Hepatocyte (in vitro differentiated cells): Measurements from ENCODE around the gene LRCH1. TPM values are rescaled to one million over a fixed set of nuclear protein-coding genes. Genes with fewer than 3 reads are reported as not detected.

Experiments
- DNase-seq: peaks from one replicate; pipeline ENCODE4 v3.0.0-alpha.2; 2016; ENCODE audit warnings: low spot score
- H2AFZ ChIP-seq: fragments of 200-600 bp; sonication (generic); 2 replicates; pipeline ENCODE4 v1.6.0; 2016; ENCODE audit warnings: antibody characterized with exemption, mild to moderate bottlenecking
- H3K27ac ChIP-seq: fragments of 200-600 bp; sonication (generic); 2 replicates; pipeline ENCODE4 v1.5.1; 2016; ENCODE audit warnings: mild to moderate bottlenecking
- H3K27me3 ChIP-seq: fragments of 200-600 bp; sonication (generic); 2 replicates; pipeline ENCODE4 v1.6.1; 2016
- H3K36me3 ChIP-seq: fragments of 200-600 bp; sonication (generic); replicated peaks from 2 replicates; pipeline ENCODE4 v1.5.1; 2016; ENCODE audit warnings: low read depth; ENCODE audit not compliant: insufficient read depth
- H3K4me1 ChIP-seq: fragments of 200-600 bp; sonication (generic); 2 replicates; pipeline ENCODE4 v1.5.1; 2016; ENCODE audit warnings: mild to moderate bottlenecking, moderate library complexity; ENCODE audit not compliant: insufficient read depth
- H3K4me2 ChIP-seq: fragments of 200-600 bp; sonication (generic); 2 replicates; pipeline ENCODE4 v1.6.0; 2016
- H3K4me3 ChIP-seq: fragments of 200-600 bp; sonication (generic); 2 replicates; pipeline ENCODE4 v1.5.1; 2016; ENCODE audit warnings: mild to moderate bottlenecking
- H3K79me2 ChIP-seq: fragments of 200-600 bp; sonication (generic); 2 replicates; pipeline ENCODE4 v1.6.0; 2017; ENCODE audit warnings: mild to moderate bottlenecking
- H3K9me2 ChIP-seq: fragments of 200-600 bp; sonication (generic); replicated peaks from 2 replicates; pipeline ENCODE4 v1.6.0; 2017; ENCODE audit warnings: mild to moderate bottlenecking; ENCODE audit not compliant: insufficient read depth
- H3K9me3 ChIP-seq: fragments of 200-600 bp; sonication (generic); 2 replicates; pipeline ENCODE4 v1.5.1; 2016; ENCODE audit warnings: low read depth, mild to moderate bottlenecking
- H4K20me1 ChIP-seq: fragments of 200-600 bp; sonication (generic); 2 replicates; pipeline ENCODE4 v1.6.0; 2016; ENCODE audit warnings: mild to moderate bottlenecking; ENCODE audit not compliant: insufficient read depth, poor library complexity, severe bottlenecking
- CTCF ChIP-seq: fragments of 200-600 bp; sonication (generic); IDR thresholded peaks from 2 replicates; pipeline ENCODE4 v1.5.1; 2016; ENCODE audit warnings: antibody characterized with exemption, mild to moderate bottlenecking; ENCODE audit not compliant: poor library complexity
- EZH2 ChIP-seq: fragments of 200-600 bp; sonication (generic); IDR thresholded peaks from 2 replicates; pipeline ENCODE4 v1.6.1; 2016; ENCODE audit warnings: antibody characterized with exemption, mild to moderate bottlenecking, borderline replicate concordance
- EZH2phosphoT487 ChIP-seq: fragments of 200-600 bp; sonication (generic); IDR thresholded peaks from one replicate; pipeline ENCODE4 v1.6.1; 2018; ENCODE audit warnings: antibody characterized with exemption, mild to moderate bottlenecking, low read depth, moderate library complexity; ENCODE audit not compliant: unreplicated experiment, severe bottlenecking
- WGBS: methylation state at CpG from one replicate; pipeline ENCODE4 v1.1.6; 2016; ENCODE audit warnings: low lambda C conversion rate; ENCODE audit errors: missing lambda C conversion rate; 5-methylcytosine and 5-hydroxymethylcytosine counted together
- polyA plus RNA-seq: library from polyadenylated mRNA; unstranded; fragments of >200 nt; fragmentation: Nextera tagmentation; extraction: Ambion mirVana; gene quantifications from 2 replicates; pipeline ENCODE4 v1.2.1, GENCODE V29; 2016
- total RNA-seq: library from RNA; depleted of rRNA; stranded (reverse); fragments of >200 nt; gene quantifications from 2 replicates; pipeline ENCODE4 v1.2.3, GENCODE V29; 2014

LRCH1 gene
- total and polyA plus RNA-seq, 2 experiments from 2014 or later, result 5.7 to 14.1 TPM

DNA sequence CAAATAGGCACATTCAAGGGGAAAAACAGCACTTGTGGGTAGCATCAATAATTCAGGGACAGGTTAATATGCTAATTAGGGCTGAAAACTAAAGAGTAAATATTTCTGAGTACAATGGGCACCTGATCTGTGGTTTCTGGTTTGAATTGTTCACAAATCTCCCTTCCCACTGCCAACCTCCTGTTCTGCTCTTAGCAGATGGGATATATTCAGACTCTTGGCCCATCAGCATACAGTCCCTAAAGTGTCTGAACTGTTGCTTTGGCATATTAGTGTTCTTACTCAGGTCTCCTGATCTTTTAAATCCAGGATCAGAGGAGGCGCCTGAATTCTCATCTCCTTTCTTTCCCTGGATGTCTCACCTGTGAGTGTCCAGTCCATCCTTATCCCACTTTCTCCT lies 8.2 kb upstream of the LRCH1 start:
- TF ChIP-seq EZH2 (no peak), EZH2phosphoT487 (no peak), CTCF (no peak)
- H3K4me2 ChIP-seq, result no peak overlapping the region
- H3K4me1 ChIP-seq, result no peaks in the 10 kb centered on the region
- H3K36me3 ChIP-seq, result no peaks in the 10 kb centered on the region
- WGBS, result 96% methylated on average over 1 of the region's 1 CpG
- H4K20me1 ChIP-seq, result no peaks in the 10 kb centered on the region
- no peaks in the 10 kb centered on the region for H3K9me2 ChIP-seq
- no peak overlapping the region for H3K27ac ChIP-seq
- no peak overlapping the region for H3K4me3 ChIP-seq
- no peak for DNase-seq
- H3K9me3 ChIP-seq, result no peaks in the 10 kb centered on the region
- no peaks in the 10 kb centered on the region for H3K79me2 ChIP-seq
- no peaks in the 10 kb centered on the region for H3K27me3 ChIP-seq
- no peak overlapping the region for H2AFZ ChIP-seq

GRCh38 chr13:46546084-46546768 lies 6.7 kb upstream of the LRCH1 start:
- Histone ChIP-seq H2AFZ (no peak overlapping the region), H3K9me3 (no peaks in the 10 kb centered on the region), H3K4me2 (peak overlapping the region; percentile 17)

DNA sequence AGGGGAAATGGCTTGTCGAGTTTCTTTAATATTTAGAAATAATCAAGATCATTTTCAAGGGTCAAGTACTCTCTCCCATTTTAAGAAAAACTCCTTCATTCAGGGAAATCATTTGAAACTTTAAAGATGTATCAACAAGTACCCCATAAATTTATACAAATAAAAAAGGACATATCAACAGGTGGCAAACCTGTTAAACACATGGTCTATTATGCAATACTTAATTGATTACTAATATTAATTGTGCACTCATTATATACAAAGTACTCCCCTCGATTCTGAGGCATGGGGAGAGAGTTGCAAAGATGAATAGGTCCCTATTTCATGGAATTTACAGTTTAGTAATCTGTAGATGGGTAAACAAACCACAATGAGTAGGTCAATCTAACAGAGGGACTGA lies 2.1 kb upstream of the LRCH1 start:
- Histone ChIP-seq H3K27me3 (no peaks in the 10 kb centered on the region), H3K27ac (no peak overlapping the region), H4K20me1 (peaks cover 10% of the 10 kb centered on the region), H3K4me3 (no peak overlapping the region), H3K79me2 (peaks cover 37% of the 10 kb centered on the region), H3K36me3 (no peaks in the 10 kb centered on the region), H3K4me1 (peaks cover 18% of the 10 kb centered on the region), H3K9me2 (no peaks in the 10 kb centered on the region), H3K9me3 (no peaks in the 10 kb centered on the region), H3K4me2 (no peak overlapping the region), H2AFZ (no peak overlapping the region)
- no peak for TF ChIP-seq EZH2phosphoT487
- TF ChIP-seq CTCF, result no peak
- no peak for TF ChIP-seq EZH2
- 84% methylated on average over 2 of the region's 2 CpGs for WGBS
- no peak for DNase-seq

More at GRCh38 chr13:46546084-46546768, 6.7 kb upstream of the LRCH1 start:
- Histone ChIP-seq H3K79me2 (no peaks in the 10 kb centered on the region), H3K4me3 (no peak overlapping the region), H3K36me3 (no peaks in the 10 kb centered on the region), H4K20me1 (no peaks in the 10 kb centered on the region), H3K27ac (no peak overlapping the region), H3K9me2 (no peaks in the 10 kb centered on the region), H3K4me1 (no peaks in the 10 kb centered on the region), H3K27me3 (no peaks in the 10 kb centered on the region)
- WGBS, result 63% methylated on average over 8 of the region's 8 CpGs
- TF ChIP-seq EZH2 (no peak), CTCF (no peak), EZH2phosphoT487 (no peak)
- DNase-seq, result no peak
